Prostate gland (tissue), 2 donors: ENCODE data around the gene BHLHE40. TPM values are rescaled to one million over a fixed set of nuclear protein-coding genes. Genes with fewer than 3 reads are reported as not detected.

Source experiments
- DNase-seq: peaks from one replicate; pipeline ENCODE4 v3.0.0-alpha.2; 2019; ENCODE audit warnings: low spot score
- H3K27ac ChIP-seq, 2 donors: fragments of 200-600 bp; sonication (generic); 2 replicates each; pipeline ENCODE4 v1.5.1; 2017 to 2019
- H3K27me3 ChIP-seq: fragments of 200-600 bp; sonication (generic); replicated peaks from 2 replicates; pipeline ENCODE4 v1.5.1; 2019; ENCODE audit not compliant: insufficient read depth
- H3K36me3 ChIP-seq, 2 donors: fragments of 200-600 bp; sonication (generic); 1 replicate in 1 of 2; 2 replicates in 1 of 2; pipeline versions ENCODE4 v1.5.1 to v1.8.1; 2017 to 2019
- H3K4me1 ChIP-seq: fragments of 200-600 bp; sonication (generic); replicated peaks from 2 replicates; pipeline ENCODE4 v1.5.1; 2019
- H3K4me3 ChIP-seq, 2 donors: fragments of 200-600 bp; sonication (generic); 2 replicates each; pipeline ENCODE4 v1.5.1; 2017 to 2019
- H3K9me3 ChIP-seq: fragments of 200-600 bp; sonication (generic); 2 replicates; pipeline ENCODE4 v1.5.1; 2017
- CTCF ChIP-seq, 4 experiments: fragments of 200-600 bp in 2 of 4; fragments of 450-650 bp in 2 of 4; sonication (generic) in 2 of 4; IDR thresholded peaks; 1 replicate in 3 of 4; 2 replicates in 1 of 4; pipeline ENCODE4 v1.5.1; 2016 to 2019; ENCODE audit warnings: antibody characterized with exemption in 4 of 4, mild to moderate bottlenecking in 2 of 4, moderate library complexity in 2 of 4
- POLR2A ChIP-seq: fragments of 450-650 bp; IDR thresholded peaks from one replicate; pipeline ENCODE4 v1.6.1; 2016; ENCODE audit warnings: antibody characterized with exemption, mild to moderate bottlenecking
- POLR2AphosphoS5 ChIP-seq: sonication (generic); formaldehyde crosslinking; IDR thresholded peaks from one replicate; pipeline ENCODE4 v1.6.1; 2017; ENCODE audit warnings: antibody characterized with exemption
- WGBS: methylation state at CpG from one replicate; pipeline ENCODE4 v1.1.5; 2018; 5-methylcytosine and 5-hydroxymethylcytosine counted together
- intact Hi-C: fragments of 100-400 bp; cut with DNase I; formaldehyde crosslinking; loops from one replicate; pipeline ENCODE4 v1.14.2; 2022
- total RNA-seq, 2 donors: library from RNA; depleted of rRNA; stranded (reverse); fragments of >200 nt; gene quantifications; one replicate each; pipeline ENCODE4 v1.1.0, GENCODE V29; 2016

Gene BHLHE40
- total RNA-seq, 2 donors from 2014 or later, result 32.3 to 52.0 TPM

DNA sequence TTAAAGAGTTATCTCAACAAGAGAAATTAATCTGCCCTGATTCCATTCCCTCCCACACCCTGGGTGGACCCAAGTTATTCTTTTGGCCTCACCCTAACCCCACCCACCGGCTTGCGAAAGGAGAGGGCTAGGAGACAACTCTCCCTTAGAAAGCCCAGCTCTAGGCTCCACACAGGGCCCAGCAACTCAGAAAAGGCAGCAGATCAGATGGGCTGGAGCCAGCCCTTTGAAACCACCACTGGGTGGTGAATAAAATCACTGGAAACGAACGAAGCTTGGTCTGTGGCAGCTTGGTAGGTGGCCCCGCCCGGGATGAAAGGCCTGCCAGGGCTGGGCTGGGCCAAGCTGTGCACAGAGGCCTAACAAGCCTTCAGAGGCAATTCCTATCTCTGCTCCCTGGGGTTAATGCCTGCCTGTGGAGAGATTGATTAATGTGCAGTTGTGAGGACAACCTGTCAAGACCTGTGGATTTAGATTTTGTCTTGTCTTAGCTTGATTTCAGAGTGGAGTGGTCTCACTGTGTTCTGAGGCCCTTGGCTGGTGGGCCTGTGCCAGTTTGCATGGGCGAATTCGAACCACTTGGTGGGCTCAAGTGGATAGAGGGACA lies 38.8 kb downstream of the BHLHE40 start:
- no peaks in the 10 kb centered on the region for H3K9me3 ChIP-seq
- WGBS, result 46% methylated on average over 8 of the region's 8 CpGs
- TF ChIP-seq CTCF (IDR thresholded peaks at IDR 0.05) (no peak), POLR2A (no peak), POLR2AphosphoS5 (no peak)
- no peak overlapping the region for H3K4me3 ChIP-seq
- H3K36me3 ChIP-seq, result no peaks in the 10 kb centered on the region
- H3K27ac ChIP-seq, result no peak overlapping the region
- intact Hi-C loops, result no loop called here
- DNase-seq, result no peak
- no peaks in the 10 kb centered on the region for H3K4me1 ChIP-seq
- no peaks in the 10 kb centered on the region for H3K27me3 ChIP-seq

- H3K27me3 ChIP-seq, result no peaks in the 10 kb centered on the region
- no peak for TF ChIP-seq POLR2AphosphoS5
- no peak for TF ChIP-seq POLR2A
- no peak for TF ChIP-seq CTCF (IDR thresholded peaks at IDR 0.05)
- no peaks in the 10 kb centered on the region for H3K9me3 ChIP-seq
- 82% methylated on average over 19 of the region's 19 CpGs for WGBS
- no peak overlapping the region for H3K4me3 ChIP-seq
- intact Hi-C loops, result no loop called here
- H3K36me3 ChIP-seq, result no peaks in the 10 kb centered on the region
- no peak overlapping the region for H3K27ac ChIP-seq
- DNase-seq, result no peak
- no peaks in the 10 kb centered on the region for H3K4me1 ChIP-seq
Measured at GRCh38 chr3:5019411-5020241, 40.4 kb downstream of the BHLHE40 start.

GRCh38 chr3:5020242-5020722 lies 41.0 kb downstream of the BHLHE40 start:
- DNase-seq, result no peak
- Histone ChIP-seq H3K4me3 (no peak overlapping the region), H3K4me1 (no peaks in the 10 kb centered on the region), H3K9me3 (no peaks in the 10 kb centered on the region), H3K36me3 (no peaks in the 10 kb centered on the region), H3K27ac (no peak overlapping the region), H3K27me3 (no peaks in the 10 kb centered on the region)
- TF ChIP-seq CTCF (IDR thresholded peaks at IDR 0.05), result no peak
- no peak for TF ChIP-seq POLR2AphosphoS5
- TF ChIP-seq POLR2A, result no peak
- 56% methylated on average over 7 of the region's 7 CpGs for WGBS
- intact Hi-C loops, result no loop called here

DNA sequence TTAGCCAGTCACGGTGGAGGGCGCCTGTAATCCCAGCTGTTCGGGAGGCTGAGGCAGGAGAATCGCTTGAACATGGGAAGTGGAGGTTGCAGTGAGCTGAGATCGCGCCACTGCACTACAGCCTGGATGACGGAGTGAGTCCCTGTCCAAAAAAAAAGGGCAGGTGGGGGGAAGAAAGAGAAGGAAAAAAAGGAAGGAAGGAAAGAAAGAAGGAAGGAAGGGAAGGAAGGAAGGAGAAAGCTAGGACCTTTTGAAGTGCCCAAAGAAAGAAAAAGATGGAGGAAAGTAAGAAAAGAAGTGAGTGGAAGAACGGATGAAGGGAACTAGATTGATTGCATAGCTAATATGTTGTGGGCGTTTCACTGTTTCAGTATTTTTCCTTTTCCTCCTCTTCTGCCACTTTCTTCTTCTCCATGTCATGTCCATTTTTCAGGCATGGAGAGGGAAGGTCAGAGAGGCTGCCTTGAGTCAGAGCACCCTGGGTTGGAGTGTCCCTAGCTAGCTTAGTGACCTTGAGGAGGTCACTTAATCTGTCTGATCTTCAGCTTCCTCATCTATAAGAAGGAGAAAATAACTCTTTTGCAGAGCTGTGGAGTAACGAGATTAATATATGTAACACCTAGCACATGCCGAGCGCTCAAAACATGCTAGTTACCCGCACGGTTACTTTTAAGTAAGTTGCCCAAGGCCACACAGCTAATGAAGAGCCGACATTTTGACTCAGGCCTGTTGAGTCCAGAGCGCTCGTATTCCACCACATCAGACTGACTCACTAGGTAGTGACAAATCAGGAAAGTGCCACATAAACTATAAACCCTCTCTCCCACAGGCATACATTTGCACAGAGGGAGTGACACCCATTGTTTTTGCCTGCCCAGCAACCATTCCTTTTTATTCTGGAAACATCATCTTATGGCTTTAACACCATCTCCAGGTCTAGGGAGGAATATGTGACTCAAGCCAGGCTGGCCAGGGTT lies 42.2 kb downstream of the BHLHE40 start:
- Histone ChIP-seq H3K9me3 (no peaks in the 10 kb centered on the region), H3K36me3 (no peaks in the 10 kb centered on the region), H3K4me1 (no peaks in the 10 kb centered on the region), H3K27me3 (no peaks in the 10 kb centered on the region), H3K27ac (no peak overlapping the region), H3K4me3 (no peak overlapping the region)
- intact Hi-C loops, result no loop called here
- DNase-seq, result no peak
- 92% methylated on average over 17 of the region's 17 CpGs for WGBS
- no peak for TF ChIP-seq CTCF (IDR thresholded peaks at IDR 0.05)
- no peak for TF ChIP-seq POLR2AphosphoS5
- no peak for TF ChIP-seq POLR2A
